ENCODE measurements around the gene DLL4. TPM values are rescaled to one million over a fixed set of nuclear protein-coding genes. Genes with fewer than 3 reads are reported as not detected.
"Not testable (repeated sequence)": the region's sequence is repeated elsewhere in the genome, so short reads cannot be mapped to it uniquely, and the experiment has no call there.

Gene DLL4
- total RNA-seq, 1 donor from 2014 or later, result 6.5 TPM

DNA sequence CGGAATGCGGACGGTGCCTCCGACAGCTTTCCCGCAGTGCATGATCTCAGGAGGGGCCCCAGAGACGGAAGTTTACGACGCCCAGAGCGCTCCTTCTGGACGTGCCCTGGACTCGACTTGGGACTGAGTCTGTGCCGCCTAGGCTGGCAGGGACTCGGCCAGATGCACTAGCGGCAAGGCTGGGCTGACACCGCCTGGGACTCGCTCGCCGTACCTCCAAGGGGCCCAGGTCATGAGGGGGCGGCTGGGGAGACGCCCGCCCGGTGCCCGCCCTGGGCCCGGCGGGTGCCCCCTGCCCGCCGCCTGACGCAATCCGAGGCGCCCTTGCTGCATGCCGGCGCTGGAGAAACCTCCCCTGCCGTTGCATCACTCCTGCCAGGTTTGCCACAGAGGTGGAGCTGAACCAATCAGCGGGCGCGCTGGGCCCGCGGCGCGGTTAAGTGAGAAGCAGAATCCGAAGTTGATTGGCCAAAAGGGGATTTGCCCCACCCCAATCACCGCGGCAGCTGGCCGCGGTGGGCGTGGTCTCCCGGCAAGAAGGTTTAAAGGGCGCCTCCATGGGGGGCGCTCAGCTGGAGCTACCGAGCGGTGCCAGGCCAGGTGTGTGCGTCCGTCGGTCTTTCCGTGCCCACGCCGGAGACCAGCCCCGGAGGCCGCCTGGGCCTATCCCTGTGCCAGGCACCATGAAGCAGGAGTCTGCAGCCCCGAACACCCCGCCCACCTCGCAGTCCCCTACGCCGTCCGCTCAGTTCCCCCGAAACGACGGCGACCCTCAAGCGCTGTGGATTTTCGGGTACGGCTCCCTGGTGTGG, 24.0 kb downstream of the DLL4 start, which contains the start of gene CHAC1:
Gene CHAC1 (plus strand): TSS at position 571 of the 812 bp plus-strand sequence. CDS start 113 bp downstream, at position 684.
- peaks cover 7% of the 10 kb centered on the region for H3K36me3 Mint-ChIP-seq (ENCODE audit: insufficient read depth)
- peaks cover 17% of the 10 kb centered on the region for H3K4me1 Mint-ChIP-seq (ENCODE audit: low read depth)
- H3K9me3 Mint-ChIP-seq (ENCODE audit: low read depth), result no peaks in the 10 kb centered on the region
- H3K27me3 Mint-ChIP-seq, result peaks cover 52% of the 10 kb centered on the region
- TF ChIP-seq, protein P1, sequence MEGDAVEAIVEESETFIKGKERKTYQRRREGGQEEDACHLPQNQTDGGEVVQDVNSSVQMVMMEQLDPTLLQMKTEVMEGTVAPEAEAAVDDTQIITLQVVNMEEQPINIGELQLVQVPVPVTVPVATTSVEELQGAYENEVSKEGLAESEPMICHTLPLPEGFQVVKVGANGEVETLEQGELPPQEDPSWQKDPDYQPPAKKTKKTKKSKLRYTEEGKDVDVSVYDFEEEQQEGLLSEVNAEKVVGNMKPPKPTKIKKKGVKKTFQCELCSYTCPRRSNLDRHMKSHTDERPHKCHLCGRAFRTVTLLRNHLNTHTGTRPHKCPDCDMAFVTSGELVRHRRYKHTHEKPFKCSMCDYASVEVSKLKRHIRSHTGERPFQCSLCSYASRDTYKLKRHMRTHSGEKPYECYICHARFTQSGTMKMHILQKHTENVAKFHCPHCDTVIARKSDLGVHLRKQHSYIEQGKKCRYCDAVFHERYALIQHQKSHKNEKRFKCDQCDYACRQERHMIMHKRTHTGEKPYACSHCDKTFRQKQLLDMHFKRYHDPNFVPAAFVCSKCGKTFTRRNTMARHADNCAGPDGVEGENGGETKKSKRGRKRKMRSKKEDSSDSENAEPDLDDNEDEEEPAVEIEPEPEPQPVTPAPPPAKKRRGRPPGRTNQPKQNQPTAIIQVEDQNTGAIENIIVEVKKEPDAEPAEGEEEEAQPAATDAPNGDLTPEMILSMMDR (IDR thresholded peaks at IDR 0.05; ENCODE audit: unreplicated experiment), result peak; percentile 23
- DNase-seq (ENCODE audit: low spot score, unreplicated experiment), result peak; percentile 88
- peak within 1 kb of the TSS; percentile 88 for H3K4me3 Mint-ChIP-seq (ENCODE audit: low read depth)
- H3K27ac Mint-ChIP-seq, result peak within 1 kb of the TSS; percentile 95

DNA sequence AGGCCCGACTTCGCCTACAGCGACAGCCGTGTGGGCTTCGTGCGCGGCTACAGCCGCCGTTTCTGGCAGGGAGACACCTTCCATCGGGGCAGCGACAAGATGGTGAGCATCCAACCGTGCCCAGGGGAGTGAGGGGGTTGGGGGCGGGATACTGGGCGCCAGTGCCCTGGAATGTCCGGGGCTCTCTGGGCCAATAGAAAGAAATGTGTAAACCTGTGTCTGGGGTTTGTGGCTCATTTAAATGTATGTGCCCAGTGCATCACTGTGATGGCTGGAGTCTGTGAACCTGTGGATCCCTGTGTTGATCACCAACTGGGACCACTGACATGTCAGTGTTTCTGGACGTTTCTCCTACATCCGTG, 24.6 kb downstream of the DLL4 start:
- Mint-ChIP-seq H3K27me3 (peaks cover 52% of the 10 kb centered on the region), H3K4me3 (ENCODE audit: low read depth) (peak overlapping the region; percentile 88), H3K9me3 (ENCODE audit: low read depth) (no peaks in the 10 kb centered on the region), H3K4me1 (ENCODE audit: low read depth) (peaks cover 17% of the 10 kb centered on the region), H3K27ac (peak overlapping the region; percentile 94), H3K36me3 (ENCODE audit: insufficient read depth) (peaks cover 7% of the 10 kb centered on the region)
- TF ChIP-seq, protein P1 (IDR thresholded peaks at IDR 0.05; ENCODE audit: unreplicated experiment), result no peak
- DNase-seq (ENCODE audit: low spot score, unreplicated experiment), result no peak

GRCh38 chr15:40954158-40954848, 25.2 kb downstream of the DLL4 start:
- peaks cover 49% of the 10 kb centered on the region for H3K27me3 Mint-ChIP-seq
- peak overlapping the region; percentile 94 for H3K27ac Mint-ChIP-seq
- not testable (repeated sequence) for H3K9me3 Mint-ChIP-seq (ENCODE audit: low read depth); DNase-seq (ENCODE audit: low spot score, unreplicated experiment); H3K36me3 Mint-ChIP-seq (ENCODE audit: insufficient read depth)
- H3K4me3 Mint-ChIP-seq (ENCODE audit: low read depth), result peak overlapping the region; percentile 88
- H3K4me1 Mint-ChIP-seq (ENCODE audit: low read depth), result peaks cover 19% of the 10 kb centered on the region

GRCh38 chr15:40955141-40955903, 26.2 kb downstream of the DLL4 start:
- DNase-seq (ENCODE audit: low spot score, unreplicated experiment), result no peak
- peaks cover 50% of the 10 kb centered on the region for H3K27me3 Mint-ChIP-seq
- H3K4me3 Mint-ChIP-seq (ENCODE audit: low read depth), result peak overlapping the region; percentile 88
- H3K27ac Mint-ChIP-seq, result no peak overlapping the region
- H3K4me1 Mint-ChIP-seq (ENCODE audit: low read depth), result peaks cover 24% of the 10 kb centered on the region
- no peaks in the 10 kb centered on the region for H3K9me3 Mint-ChIP-seq (ENCODE audit: low read depth)
- H3K36me3 Mint-ChIP-seq (ENCODE audit: insufficient read depth), result peaks cover 7% of the 10 kb centered on the region
- TF ChIP-seq, protein P1 (IDR thresholded peaks at IDR 0.05; ENCODE audit: unreplicated experiment), result no peak

- H3K9me3 Mint-ChIP-seq (ENCODE audit: low read depth), result no peaks in the 10 kb centered on the region
- H3K4me3 Mint-ChIP-seq (ENCODE audit: low read depth), result peak overlapping the region; percentile 58
- no peak overlapping the region for H3K27ac Mint-ChIP-seq
- peaks cover 50% of the 10 kb centered on the region for H3K27me3 Mint-ChIP-seq
- TF ChIP-seq, protein P1 (IDR thresholded peaks at IDR 0.05; ENCODE audit: unreplicated experiment), result no peak
- H3K36me3 Mint-ChIP-seq (ENCODE audit: insufficient read depth), result peaks cover 7% of the 10 kb centered on the region
- no peak for DNase-seq (ENCODE audit: low spot score, unreplicated experiment)
- peaks cover 24% of the 10 kb centered on the region for H3K4me1 Mint-ChIP-seq (ENCODE audit: low read depth)
Measured at GRCh38 chr15:40955930-40956540, 26.9 kb downstream of the DLL4 start.

Data from progenitor cell of endocrine pancreas (in vitro differentiated cells).